HG03108 (cell line): ENCODE data around the gene THSD7A.

Experiments
- ATAC-seq: cut with Tn5 transposase; IDR thresholded peaks from one replicate; pipeline ENCODE4 v1.9.1; 2021; ENCODE audit warnings: moderate library complexity; ENCODE audit not compliant: unreplicated experiment

THSD7A gene

GRCh38 chr7:11710377-11710776, 121.6 kb downstream of the THSD7A start:
- ATAC-seq, result no peak

GRCh38 chr7:11709196-11709595, 122.8 kb downstream of the THSD7A start:
- ATAC-seq, result no peak

- ATAC-seq, result no peak
Measured at GRCh38 chr7:11707606-11708193, 124.3 kb downstream of the THSD7A start.

DNA sequence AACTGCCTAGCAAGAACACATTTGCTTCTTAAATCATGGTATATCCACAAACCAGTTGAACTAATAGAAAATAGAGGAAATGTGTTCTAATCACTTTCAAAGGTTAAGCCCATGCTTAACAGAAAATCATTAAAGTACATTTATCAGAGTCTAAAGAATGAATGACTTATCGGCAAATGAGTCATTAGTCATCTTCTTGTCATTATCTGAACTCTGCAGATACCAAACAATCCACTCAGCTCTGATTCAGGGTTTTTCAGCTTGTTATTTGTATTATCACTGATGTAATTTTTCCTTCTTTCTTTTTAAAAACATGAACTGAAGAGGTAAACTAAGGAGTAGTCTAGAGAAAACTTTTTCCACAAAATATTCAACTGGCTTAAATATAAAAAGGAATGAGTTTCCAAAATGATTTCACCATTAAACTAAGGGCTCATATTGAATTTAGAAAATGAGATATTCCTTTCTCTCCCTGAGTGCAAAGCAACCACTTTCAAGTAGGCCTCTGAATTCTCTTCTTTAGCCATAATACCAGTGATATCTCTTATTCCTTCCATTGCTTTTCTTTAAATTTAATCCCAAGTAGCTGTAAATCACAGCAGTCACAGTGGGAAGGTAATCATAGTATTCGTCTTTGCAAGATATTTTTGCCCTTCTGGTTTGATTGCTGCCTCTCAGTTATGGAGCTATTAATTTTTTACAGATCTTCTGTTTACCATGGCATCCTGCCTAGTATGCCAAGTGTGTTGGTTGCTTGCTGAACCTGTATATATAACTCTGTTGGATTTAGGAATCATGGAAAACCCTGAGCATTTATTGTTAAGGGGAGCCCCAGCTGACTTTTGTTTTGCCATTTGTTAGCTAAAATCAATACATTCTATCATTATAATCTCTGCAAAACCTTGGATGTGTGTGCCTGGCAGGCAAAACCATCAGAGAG, 125.1 kb downstream of the THSD7A start:
- ATAC-seq, result no peak

DNA sequence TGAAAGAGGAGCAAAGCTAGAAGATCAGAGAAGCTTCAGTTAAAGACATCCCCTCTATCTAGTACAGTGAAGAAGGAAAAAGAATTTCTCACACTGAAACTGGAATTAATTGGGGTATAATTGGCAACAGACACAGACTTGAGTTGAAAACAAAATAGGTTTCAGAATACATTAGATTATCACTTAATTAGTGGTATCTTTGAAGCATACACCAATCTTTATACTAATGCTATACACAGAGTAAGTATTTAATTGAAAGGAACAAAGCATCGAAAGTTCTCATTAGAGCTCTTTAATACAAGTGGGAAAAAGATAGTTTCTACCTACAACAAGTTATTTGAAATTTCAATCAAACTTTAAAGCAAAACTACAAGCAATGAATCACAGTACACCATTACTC, 128.2 kb downstream of the THSD7A start:
- ATAC-seq, result no peak

GRCh38 chr7:11702938-11703337, 129.1 kb downstream of the THSD7A start:
- ATAC-seq, result no peak

- ATAC-seq, result no peak
Measured at GRCh38 chr7:11701829-11702560, 130.0 kb downstream of the THSD7A start.

DNA sequence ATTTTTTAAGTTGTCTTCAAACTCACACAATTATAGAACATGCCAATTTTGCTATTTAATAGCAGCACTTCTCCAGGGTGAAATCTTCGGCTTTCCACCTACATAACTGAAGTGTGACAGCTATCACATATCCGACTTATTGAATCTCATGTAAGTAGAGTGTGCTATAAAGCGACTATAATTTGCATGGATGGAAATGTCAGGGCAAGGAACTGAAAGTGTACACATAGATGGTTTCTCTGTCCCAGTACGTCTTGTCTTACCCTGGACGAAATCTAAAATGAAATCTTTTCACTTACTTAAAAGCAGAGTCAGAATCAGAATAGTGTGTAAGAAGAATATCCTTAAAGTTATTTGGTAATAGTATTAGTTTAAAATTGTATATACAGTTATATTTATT, 132.3 kb downstream of the THSD7A start:
- no peak for ATAC-seq

- no peak for ATAC-seq
Measured at GRCh38 chr7:11698384-11698871, 133.6 kb downstream of the THSD7A start.

- no peak for ATAC-seq
Measured at GRCh38 chr7:11690395-11690794, 141.6 kb downstream of the THSD7A start.

DNA sequence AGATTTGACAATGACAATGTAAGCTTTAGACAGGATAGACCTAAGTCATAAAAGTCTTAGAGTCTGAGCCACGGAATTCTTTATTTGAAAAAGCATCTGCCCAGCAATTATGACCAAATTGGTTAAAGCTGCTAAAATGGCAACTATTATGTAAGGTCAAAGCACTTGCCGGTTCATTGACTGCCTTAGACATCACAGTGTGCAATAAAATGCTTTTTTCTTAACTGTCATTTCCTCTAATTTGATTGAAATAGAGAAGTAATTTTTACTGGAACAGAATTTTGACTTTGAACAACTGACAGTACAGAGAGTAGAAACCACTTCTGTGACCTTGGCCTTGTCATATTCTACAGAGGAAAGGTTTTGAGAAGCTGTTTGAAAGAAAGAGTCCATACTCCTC, 142.9 kb downstream of the THSD7A start:
- no peak for ATAC-seq

GRCh38 chr7:11681461-11681860, 150.5 kb downstream of the THSD7A start:
- no peak for ATAC-seq

DNA sequence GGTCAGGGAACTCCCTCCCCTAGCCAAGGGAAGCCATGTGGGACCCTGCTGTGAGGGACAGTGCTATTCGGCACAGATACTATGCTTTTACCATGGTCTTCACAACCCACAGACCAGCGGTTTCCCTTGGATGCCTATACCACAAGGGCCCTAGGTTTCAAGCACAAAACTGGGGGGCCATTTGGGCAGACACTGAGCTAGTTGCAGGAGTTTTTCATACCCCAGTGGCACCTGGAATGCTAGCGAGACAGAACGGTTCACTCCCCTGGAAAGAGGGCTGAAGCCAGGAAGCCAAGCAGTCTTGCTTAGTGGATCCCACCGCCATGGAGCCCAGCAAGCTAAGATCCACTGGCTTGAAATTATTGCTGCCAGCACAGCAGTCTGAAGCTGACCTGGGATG, 156.8 kb downstream of the THSD7A start:
- ATAC-seq, result no peak

GRCh38 chr7:11668727-11669126, 163.3 kb downstream of the THSD7A start:
- no peak for ATAC-seq

GRCh38 chr7:11667810-11668185, 164.2 kb downstream of the THSD7A start:
- ATAC-seq, result no peak

GRCh38 chr7:11667071-11667809, 164.8 kb downstream of the THSD7A start:
- no peak for ATAC-seq

GRCh38 chr7:11665357-11665756, 166.6 kb downstream of the THSD7A start:
- ATAC-seq, result no peak

DNA sequence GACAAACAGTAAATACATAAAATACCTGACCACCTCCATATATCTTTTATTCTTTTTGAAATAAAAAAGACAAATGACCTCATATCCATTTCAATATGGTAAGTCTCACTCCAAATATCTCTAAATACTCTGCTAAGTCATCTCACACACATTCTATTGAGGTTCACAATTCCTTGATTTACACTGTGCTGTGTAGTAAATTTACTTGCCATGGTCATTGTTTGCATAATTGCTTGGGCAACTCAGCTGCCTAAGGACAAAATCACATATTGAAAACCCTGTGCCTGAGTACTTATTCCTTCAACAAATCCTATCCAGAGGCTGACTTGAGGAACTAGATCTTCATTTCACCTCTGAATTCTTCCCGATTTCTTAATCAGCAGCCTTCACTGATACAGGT, 176.4 kb downstream of the THSD7A start:
- no peak for ATAC-seq

- no peak for ATAC-seq
Measured at GRCh38 chr7:11655163-11655562, 176.8 kb downstream of the THSD7A start.

- ATAC-seq, result no peak
Measured at GRCh38 chr7:11650500-11650899, 181.5 kb downstream of the THSD7A start.

DNA sequence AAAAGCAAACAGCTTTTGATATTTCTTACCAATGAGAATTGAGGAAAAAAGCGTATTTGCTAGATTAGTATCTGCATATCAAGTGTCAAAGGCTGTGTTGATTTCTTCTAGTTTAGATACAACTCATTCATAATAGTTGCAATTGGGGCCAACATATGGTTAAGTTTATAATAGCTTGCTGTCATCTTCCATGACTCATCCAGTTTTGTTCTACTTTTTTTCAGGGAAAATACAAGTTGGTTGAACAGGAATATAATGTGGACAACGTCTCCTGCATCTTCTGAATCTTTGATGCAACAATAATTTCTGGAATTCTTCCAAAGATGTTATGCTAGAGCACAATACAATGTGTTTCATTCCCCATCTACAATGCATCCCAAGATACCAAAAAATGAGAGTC, 182.0 kb downstream of the THSD7A start:
- ATAC-seq, result no peak
